ENCODE data around the gene TMEM255A. TPM values are rescaled to one million over a fixed set of nuclear protein-coding genes. Genes with fewer than 3 reads are reported as not detected.

Gene TMEM255A
- total and polyA plus RNA-seq, 3 donors from 2014 or later, result 0.43 to 2.2 (median 0.87) TPM

DNA sequence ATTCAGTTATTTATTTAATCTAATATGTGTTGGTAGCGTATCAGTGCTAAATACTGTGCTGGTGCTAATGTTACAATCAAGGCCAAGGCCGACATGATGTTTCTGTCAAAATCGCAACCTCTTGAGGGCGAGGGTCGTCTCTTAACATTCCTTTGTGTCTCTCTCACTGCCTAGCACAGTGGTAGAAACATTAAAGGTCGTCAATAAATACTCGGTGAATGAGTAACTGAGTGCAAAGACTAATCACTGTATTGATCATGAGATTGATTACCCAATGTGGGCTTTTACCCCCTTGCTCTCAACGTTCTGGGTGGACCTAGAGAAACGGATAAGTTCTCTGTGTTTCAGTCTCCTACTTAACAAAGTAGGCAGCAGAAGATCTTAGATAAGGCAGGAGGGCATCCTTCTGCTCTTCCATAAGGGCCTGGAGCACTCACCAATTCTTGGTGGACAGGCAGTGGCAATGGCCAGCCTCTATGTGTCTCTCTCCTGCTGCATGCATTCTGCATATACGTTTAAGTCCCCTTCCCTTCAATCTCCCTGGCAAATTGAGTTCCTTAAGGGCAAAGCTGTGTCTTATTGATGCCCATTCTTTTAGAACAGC is 30.1 kb downstream of the TMEM255A start:
- Histone ChIP-seq H3K4me1 (no peaks in the 10 kb centered on the region), H3K36me3 (ENCODE audit: low read depth, missing control alignments) (no peaks in the 10 kb centered on the region), H3K27ac (no peak overlapping the region), H3K27me3 (no peaks in the 10 kb centered on the region), H3K9me3 (no peaks in the 10 kb centered on the region), H3K4me3 (no peak overlapping the region)
- no peak for DNase-seq
- intact Hi-C loops (cut with DNase I; ENCODE audit: low total_unique reads), result no loop called here
- TF ChIP-seq, protein P1, sequence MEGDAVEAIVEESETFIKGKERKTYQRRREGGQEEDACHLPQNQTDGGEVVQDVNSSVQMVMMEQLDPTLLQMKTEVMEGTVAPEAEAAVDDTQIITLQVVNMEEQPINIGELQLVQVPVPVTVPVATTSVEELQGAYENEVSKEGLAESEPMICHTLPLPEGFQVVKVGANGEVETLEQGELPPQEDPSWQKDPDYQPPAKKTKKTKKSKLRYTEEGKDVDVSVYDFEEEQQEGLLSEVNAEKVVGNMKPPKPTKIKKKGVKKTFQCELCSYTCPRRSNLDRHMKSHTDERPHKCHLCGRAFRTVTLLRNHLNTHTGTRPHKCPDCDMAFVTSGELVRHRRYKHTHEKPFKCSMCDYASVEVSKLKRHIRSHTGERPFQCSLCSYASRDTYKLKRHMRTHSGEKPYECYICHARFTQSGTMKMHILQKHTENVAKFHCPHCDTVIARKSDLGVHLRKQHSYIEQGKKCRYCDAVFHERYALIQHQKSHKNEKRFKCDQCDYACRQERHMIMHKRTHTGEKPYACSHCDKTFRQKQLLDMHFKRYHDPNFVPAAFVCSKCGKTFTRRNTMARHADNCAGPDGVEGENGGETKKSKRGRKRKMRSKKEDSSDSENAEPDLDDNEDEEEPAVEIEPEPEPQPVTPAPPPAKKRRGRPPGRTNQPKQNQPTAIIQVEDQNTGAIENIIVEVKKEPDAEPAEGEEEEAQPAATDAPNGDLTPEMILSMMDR (IDR thresholded peaks at IDR 0.05), result no peak
- no peak for TF ChIP-seq POLR2A (IDR thresholded peaks at IDR 0.05)
- 85 to 89% methylated on average over 10 of the region's 10 CpGs for WGBS, 2 donors

DNA sequence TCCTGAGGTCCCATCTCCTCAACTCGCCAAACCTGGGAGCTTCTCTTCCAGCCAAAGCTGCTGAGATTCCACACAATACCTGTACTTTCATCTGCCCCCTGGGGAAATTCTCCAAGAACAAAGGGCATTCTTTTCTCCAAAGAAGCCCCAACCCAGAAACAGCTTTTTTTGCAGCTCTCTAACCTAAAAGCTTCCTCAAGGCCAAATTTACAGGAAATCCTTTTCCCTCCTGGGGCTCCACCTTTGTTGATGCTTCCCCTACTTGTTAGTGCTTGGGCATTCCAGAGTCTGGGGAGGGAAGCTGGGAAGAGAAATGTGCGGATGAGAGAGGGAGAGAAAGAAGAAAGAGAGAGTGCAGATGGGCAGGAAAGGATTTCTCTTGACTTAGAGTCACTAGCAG is 36.3 kb downstream of the TMEM255A start:
- no peak for TF ChIP-seq POLR2A (IDR thresholded peaks at IDR 0.05)
- TF ChIP-seq, protein P1 (IDR thresholded peaks at IDR 0.05), result no peak
- WGBS, 2 donors, result 67 to 69% methylated on average over 2 of the region's 2 CpGs
- intact Hi-C loops (cut with DNase I; ENCODE audit: low total_unique reads), result no loop called here
- no peaks in the 10 kb centered on the region for H3K27me3 ChIP-seq
- H3K9me3 ChIP-seq, result no peaks in the 10 kb centered on the region
- no peak for DNase-seq
- H3K4me3 ChIP-seq, result no peak overlapping the region
- H3K27ac ChIP-seq, result no peak overlapping the region
- no peaks in the 10 kb centered on the region for H3K36me3 ChIP-seq (ENCODE audit: low read depth, missing control alignments)
- H3K4me1 ChIP-seq, result no peaks in the 10 kb centered on the region

DNA sequence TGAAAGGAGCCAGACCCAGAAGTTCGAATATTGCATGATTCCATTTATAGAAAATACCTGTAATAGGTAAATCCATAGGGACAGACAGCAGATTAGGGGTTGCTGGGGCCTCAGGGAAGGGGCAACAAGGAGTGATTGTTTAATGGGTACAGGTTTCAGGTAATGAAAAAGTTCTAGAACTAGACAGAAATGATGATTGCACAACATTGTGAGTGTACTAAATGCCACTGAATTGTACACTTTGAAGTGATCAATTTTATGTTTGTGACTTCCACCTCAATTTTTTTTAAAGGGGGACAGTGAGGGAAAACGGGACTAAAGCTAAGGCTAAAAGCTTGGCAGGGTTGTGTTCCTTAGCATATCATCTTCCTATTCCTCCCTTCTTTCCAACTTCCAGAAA is 37.1 kb downstream of the TMEM255A start:
- no peak for DNase-seq
- no peak for TF ChIP-seq POLR2A (IDR thresholded peaks at IDR 0.05)
- TF ChIP-seq, protein P1 (IDR thresholded peaks at IDR 0.05), result no peak
- no peaks in the 10 kb centered on the region for H3K9me3 ChIP-seq
- no peaks in the 10 kb centered on the region for H3K27me3 ChIP-seq
- intact Hi-C loops (cut with DNase I; ENCODE audit: low total_unique reads), result no loop called here
- no peak overlapping the region for H3K4me3 ChIP-seq
- H3K4me1 ChIP-seq, result no peaks in the 10 kb centered on the region
- H3K27ac ChIP-seq, result no peak overlapping the region
- H3K36me3 ChIP-seq (ENCODE audit: low read depth, missing control alignments), result no peaks in the 10 kb centered on the region
- 74 to 87% methylated on average over 2 of the region's 2 CpGs for WGBS, 2 donors

DNA sequence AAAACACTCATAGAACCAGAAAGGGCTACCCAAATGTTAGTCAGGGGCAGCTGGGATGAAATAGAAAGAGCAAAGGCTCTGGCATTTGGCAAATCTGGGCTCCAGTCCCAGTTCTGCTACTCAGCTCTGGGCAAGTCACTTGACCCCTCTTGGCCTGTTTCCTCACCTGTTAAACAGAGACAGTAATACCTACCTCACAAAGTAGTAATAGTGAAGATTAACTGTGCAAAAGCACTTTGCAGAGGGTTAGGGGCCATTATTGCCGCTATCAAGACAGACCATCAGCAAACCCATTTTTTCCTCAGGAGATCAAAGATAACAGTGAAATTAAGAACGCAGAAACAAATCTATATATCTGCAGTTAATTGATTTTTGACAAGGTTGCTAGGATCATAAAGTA is 40.0 kb downstream of the TMEM255A start:
- intact Hi-C loops (cut with DNase I; ENCODE audit: low total_unique reads), result no loop called here
- no peaks in the 10 kb centered on the region for H3K27me3 ChIP-seq
- no peak for TF ChIP-seq POLR2A (IDR thresholded peaks at IDR 0.05)
- H3K36me3 ChIP-seq (ENCODE audit: low read depth, missing control alignments), result no peaks in the 10 kb centered on the region
- H3K4me1 ChIP-seq, result no peaks in the 10 kb centered on the region
- H3K27ac ChIP-seq, result no peak overlapping the region
- WGBS, 2 donors, result 65 to 81% methylated on average over 2 of the region's 2 CpGs
- H3K4me3 ChIP-seq, result no peak overlapping the region
- DNase-seq, result no peak
- no peaks in the 10 kb centered on the region for H3K9me3 ChIP-seq

DNA sequence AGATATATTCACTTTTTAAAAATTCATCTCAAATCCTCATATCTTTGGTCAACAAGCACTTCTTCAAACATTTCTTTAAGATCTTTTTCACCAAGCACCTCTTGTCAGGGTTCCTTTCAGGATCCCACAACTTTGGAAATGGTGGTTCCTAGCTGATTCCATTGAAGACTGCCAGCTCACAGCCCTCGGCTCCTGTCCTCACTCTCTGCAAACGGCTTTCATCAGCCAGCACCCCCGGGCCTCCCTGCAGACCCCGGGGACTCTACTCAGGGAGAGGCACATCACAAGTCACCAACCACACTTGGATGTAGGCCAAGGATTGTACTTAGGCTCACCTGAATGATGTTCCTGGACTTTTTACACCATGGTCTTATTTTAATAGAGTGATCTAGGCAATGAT is 40.7 kb downstream of the TMEM255A start:
- no peak for TF ChIP-seq POLR2A (IDR thresholded peaks at IDR 0.05)
- TF ChIP-seq, protein P1 (IDR thresholded peaks at IDR 0.05), result no peak
- intact Hi-C loops (cut with DNase I; ENCODE audit: low total_unique reads), result no loop called here
- WGBS, 2 donors, result 93 to 100% methylated on average over 4 of the region's 4 CpGs

More for the DNA sequence above, 40.7 kb downstream of the TMEM255A start:
- Histone ChIP-seq H3K36me3 (ENCODE audit: low read depth, missing control alignments) (no peaks in the 10 kb centered on the region), H3K27ac (no peak overlapping the region), H3K4me1 (no peaks in the 10 kb centered on the region), H3K27me3 (no peaks in the 10 kb centered on the region), H3K9me3 (no peaks in the 10 kb centered on the region), H3K4me3 (no peak overlapping the region)
- no peak for DNase-seq
